ENCODE results near the gene AHCTF1.

Gene AHCTF1

DNA sequence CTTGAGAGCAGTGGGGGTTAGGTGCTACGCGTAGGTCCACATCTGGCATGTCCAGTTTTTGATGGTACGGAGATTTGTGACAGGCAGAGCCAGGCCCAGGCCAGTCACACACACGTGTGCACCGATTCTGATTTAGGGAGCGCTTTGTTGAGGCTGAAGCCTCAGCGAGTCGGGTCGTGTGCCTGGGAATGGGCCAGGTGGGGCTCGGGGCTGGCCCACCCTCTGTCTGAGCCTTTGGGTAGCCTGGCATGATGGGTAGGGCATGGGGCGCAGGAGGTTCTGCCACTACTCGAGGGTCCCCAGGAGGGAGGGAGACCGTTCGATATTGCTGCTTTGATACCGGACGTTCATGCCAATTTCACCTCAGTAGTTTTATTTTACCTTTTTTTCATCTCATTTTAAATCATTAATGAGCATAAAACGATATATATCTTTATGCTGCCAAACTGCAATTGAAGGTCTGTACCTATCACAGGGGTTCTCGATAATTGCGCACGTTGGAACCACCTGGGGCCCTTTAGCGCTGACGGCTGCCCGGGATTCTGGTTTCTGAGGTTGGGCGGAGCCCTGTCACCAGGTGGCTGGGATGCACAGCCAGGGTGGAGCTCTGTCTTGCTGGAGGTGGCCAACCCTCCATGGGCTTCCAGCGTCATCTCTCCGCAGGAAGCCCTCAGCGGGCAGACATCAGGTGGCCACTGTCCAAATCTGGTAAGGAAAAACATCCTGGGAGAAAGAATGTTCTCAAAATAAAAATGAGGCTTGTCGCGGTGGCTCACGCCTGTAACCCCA is 135.6 kb downstream of the AHCTF1 start:
- no peak for DNase-seq

DNA sequence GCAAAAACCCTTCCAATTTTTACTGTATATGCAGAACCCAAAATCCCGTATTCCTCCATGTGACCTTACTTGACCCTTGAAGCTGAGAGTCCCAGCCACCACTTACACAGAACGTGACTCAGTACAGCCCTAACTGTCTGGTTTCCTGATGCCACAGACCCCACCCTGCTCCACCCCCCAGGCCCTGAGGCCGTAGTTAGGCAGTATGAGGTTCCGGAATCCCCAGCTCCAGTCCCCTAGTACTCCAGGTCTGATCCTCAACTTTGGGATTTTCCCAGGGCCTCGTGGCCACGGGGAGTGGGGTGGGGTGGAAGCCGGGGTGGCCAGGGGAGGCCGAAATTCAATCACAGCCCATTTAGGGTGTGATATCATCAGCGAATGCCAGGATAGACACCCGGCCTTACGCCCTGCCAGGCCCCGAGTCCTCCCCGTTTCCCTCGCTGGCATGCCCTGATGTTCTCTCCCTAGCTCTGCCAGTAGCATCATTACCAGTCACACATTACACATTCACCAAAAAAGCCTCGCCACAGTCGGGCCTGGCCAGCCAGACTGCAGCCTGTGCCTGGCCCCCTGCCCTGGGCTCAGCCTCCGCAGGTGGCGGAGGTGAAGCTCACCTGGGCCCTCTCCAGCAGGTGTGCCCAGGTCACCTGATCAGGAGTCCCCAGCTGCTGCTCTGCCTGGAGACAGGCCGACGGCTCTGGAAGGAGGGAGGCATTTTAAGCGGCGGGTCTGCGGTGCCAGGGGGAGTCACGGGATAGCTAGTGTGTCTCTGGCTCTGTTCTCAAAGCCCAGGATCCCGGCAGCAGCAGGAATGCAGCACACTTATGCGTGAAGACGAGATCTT is 136.7 kb downstream of the AHCTF1 start:
- no peak for DNase-seq

DNA sequence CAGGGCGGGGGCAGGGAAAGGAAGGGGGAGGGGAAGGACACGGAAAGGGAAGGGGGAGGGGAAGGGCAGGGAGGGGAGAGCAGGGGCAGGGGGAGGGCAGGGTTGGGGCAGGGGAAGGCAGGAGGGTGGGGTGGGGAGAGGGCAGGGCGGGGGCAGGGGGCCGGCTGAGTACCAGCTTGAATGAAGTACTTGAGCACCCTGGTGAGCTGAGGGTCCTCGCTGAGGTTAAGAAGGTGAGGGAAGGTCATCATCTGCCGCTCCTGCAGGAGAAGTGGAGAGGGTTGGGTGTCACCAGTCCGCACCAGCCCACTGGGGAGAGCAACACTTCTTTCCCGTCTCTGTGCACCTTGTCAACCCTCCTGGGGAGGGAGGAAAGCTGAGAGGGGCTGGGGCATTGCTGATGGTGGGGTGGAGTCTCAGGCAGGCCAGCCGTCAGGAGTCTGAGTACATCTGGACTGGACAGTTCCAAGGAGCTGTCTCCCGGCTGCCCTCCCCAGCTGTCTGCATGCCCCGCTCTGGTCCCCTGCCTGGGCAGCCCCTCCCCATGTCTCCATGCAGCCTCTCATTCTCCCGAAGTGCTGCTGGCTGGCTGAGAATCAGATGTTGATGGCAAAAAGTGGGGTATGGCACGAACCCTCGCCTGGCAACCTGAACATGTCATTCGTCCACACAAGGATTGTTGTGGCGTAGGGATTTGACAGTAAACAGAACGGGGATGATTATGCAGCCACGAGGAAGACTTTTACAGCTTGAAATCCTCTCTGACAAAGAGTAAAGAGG is 137.5 kb downstream of the AHCTF1 start:
- DNase-seq: no peak

GRCh38 chr1:246793356-246793896 is 138.3 kb downstream of the AHCTF1 start:
- DNase-seq: no peak

DNA sequence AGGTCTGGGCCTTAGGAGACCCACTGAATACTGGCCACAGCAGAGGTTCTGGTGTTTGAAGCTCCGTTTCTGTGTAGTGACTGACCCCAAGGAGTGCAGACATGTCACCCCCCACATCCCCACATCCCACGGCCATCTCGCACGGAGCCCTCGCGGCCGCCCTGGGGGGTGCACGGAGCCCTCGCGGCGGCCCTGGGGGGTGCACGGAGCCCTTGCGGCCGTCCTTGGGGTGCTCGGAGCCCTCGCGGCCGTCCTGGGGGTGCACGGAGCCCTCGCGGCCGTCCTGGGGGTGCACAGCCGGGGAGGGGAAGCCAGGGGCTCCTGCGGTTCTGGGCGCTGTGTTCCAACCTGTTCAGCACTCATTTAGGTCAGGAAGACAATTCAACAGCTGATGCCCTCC is 139.1 kb downstream of the AHCTF1 start:
- DNase-seq: no peak

DNA sequence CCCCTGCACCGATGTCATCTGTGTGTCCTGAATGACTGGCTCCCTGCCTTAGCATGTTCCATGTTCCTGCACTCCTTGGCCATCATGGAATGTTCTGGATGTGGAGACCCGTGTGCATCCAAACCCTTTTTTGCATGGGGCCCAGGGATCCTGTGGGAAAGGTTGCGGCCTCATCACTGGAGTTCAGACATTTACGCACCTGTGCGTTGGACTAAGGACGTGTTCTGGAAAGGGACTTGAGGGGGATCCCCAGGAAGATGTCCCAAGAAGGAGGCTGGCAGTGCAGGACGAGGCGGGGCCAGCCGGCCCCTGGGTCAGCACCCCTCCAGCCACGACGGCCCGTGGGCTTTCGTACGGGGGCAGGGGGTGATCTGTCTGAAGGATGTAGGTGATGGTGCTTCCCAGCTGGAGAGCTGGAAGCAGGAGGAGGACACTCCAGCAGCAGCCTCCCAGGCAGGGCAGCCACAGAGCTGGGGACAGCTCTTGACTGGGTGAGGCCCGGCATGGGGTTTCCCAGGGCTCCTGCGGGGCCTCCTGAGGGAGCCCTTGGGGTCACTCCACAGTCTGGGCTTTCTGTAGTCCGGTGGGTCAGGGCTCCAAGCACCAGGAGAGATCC is 140.3 kb downstream of the AHCTF1 start:
- DNase-seq: no peak

GRCh38 chr1:246790833-246791232 is 140.9 kb downstream of the AHCTF1 start:
- no peak for DNase-seq

GRCh38 chr1:246790364-246790763 is 141.4 kb downstream of the AHCTF1 start:
- no peak for DNase-seq

DNA sequence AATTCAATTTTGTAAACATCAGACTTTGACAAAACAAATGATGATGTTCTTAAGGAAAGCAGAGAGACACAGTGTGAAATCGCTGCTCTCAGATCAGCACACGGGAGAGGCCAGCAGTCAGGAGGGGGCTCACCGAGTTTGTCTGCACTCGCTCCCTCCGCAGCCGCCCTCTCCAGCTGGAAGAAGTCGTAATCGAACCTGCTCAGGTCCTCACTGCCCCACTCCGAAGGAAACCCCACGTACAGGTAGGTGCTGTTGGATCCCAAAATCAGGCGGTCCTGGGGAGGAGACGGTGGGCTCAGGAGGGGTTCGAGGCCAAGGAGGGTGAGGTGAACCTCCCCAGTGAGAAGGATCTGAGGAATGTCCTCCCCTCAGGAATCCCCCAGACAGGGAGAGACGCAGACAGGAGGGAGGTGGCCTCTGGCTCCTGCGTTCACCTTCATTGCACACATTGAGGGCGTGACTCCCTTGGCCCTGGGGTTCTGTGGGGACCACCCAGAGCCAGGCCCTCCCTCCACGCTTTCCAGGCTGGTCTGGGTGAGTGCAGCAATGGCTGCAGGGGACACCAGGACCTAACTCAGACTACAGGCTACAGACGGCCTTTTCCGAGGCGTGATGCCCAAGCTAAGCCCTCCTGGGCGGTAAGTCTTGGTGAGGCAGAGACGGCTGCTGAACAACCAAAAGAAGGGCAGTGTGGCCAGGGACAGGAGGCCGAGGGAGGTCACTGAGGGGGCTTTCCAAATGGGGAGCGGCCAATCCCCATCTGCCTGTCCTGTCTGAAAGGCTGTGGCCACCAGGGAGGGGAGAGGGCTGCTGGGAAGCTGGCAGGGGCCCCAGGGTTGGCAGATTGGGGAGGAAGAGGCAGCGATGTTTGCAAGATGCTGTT is 142.1 kb downstream of the AHCTF1 start:
- no peak for DNase-seq
